LoVo (cell line): ENCODE data around the gene PCDH12.

Experiments
- DNase-seq: peaks from one replicate; pipeline ENCODE4 v3.0.0-alpha.2; 2016; ENCODE audit warnings: low spot score

PCDH12 gene

GRCh38 chr5:141958113-141958512 lies at the start of gene PCDH12:
Gene PCDH12, minus strand, starts transcription at chr5:141958202. Its CDS starts 351 bp downstream, at chr5:141957851.
- no peak for DNase-seq

GRCh38 chr5:142007237-142007544 lies 49.2 kb upstream of the PCDH12 start:
- no peak for DNase-seq

GRCh38 chr5:142006363-142007236 lies 48.6 kb upstream of the PCDH12 start:
- DNase-seq = no peak

DNA sequence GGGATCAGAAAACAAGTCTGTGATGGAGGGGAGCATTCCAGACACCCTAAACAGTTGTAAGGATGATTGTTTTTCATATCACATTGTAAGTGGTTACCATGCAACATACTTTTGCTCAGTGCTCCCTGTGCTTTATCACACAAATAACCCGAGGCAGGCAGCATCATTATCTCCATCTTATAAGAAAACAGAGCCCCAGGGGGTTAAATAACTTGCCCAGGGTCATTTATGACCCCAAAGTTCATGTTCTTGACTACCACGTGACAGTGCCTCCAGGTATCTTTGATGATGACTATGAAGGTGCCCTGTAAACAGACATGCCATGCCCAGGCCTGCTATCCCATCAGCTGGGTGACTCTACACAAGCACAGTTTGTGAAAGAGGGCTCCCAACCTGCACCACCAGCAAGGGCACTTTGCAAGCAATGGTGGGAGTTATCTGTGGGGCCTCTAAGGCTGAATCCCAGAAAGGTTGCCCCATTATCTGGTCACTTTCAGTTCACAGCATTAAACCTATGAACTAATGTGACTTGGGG lies 45.3 kb upstream of the PCDH12 start:
- no peak for DNase-seq

GRCh38 chr5:142000704-142001484 lies 42.9 kb upstream of the PCDH12 start:
- DNase-seq = no peak

- DNase-seq = no peak
Measured at GRCh38 chr5:142000173-142000572, 42.2 kb upstream of the PCDH12 start.

DNA sequence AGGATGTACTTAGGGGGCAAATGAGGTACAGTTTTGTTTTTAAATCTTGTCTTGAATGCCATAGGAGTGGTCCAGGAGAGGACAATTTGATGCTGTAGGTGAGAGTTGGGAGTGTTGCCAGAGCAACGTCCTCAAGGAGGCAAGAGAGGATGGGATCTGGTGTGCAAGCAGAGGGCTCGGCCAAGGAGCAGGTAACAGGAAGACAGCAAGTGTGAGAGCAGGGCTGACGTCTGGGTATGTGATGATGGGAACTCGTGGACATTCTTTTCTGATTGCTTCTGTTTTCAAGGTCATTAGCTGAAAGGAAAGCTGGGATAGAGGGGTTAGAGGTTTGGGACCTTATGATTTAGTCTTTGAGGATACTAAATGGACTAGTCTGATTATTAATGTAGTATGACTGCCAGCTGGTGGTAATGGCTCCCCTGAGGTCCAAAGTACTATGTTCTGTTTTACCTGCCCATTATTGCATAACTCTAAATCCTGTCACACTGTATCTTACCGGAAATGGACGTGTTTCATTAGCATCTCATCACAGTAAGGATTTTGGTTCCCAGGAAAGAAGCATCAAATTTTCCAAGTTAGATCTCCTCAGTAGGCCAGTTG lies 39.5 kb upstream of the PCDH12 start:
- no peak for DNase-seq

- no peak for DNase-seq
Measured at GRCh38 chr5:141995656-141996055, 37.7 kb upstream of the PCDH12 start.

DNA sequence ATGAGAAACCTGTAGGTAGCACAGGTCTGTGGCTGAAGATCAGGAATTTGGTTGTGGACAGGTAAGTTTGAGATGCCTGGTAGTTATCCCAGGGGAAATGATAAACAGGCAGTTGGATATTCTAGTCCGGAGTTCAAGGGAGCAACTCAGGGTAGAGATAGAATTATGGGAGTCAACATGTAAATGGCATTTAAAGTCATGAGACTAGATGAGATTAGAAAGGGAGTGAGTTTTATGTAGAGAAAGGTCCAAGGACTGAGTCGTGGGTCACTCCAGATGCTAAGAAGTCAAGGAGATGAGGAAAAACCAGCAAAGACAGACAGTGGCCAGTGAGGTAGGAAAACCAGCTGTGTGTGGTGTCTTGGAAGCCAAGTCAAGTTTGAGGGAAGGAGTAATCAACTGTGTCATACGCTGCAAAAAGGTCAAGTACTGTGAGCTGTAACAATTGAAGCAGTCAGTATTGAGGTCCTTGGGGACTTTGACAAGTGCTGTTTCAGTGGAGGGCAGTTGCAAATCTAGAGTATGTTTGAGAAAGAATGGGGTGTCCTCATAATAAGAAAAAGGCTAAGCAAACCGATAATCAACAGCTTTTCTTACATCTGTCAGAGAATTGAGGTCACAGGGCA lies 36.6 kb upstream of the PCDH12 start:
- DNase-seq = no peak

DNA sequence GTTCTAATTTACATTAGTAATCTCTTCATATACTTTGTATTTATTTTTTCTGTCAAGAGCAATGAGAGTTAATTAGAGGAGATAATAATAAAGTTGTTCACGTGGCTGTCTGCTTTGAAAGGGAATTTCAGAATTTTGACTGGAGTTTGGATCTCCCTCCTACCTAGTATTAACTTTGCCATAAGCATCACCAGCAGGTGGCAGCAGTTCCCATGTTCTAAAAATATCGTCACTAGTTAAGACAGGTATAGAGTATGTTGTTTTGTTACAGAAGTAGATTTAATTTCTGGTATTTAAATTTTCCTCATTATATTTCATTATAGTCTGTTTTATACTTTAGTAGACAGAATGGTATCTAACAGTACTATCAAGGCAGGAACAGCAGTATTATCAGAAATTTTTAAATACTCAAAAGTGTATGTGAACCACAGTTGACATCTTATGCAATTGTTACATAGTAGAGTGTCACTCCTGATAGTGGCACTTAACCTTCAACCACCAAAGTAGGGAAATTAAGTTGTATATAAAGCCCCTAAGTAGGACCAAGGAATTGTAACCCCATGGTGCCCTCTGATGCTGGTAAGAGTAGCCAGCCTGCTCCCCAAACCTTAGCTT lies 34.5 kb upstream of the PCDH12 start:
- DNase-seq = peak; percentile 71

DNA sequence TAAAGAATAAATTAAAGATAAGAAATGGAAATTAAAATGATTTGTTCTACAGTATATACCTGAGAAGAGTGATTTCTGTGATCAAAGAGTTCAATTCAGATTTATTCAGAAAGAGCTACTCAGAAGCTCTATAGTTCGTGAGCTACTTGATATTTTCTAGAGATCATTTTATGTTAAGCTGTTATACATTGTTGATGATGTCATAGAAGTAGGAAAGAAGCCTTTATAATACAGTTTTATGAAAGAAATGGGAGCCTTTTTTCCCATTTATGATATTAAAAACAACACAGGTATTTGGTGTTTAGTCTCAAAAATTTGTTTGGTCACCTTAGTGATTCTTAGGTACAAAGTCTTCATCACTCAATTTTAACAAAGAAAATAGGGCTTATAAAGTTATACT lies 31.7 kb upstream of the PCDH12 start:
- DNase-seq = no peak

DNA sequence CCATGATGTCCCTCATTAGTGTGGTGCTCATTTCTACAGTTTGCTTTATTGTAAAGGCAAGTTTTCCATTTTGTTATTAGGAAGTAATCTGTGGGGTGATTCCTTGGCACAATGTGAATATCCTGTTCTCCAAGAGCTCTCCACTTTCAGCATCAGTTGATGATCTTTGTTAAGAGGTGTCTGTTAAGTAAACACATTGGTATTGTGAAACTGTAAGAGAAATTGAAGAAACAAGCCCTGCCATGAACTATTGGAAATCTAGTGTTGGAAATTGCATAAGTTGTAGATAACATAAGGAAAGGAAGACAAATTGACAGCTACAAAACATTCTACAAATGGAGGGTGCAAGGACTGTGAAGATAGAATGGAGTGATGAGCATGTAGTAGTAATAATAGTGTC lies 28.1 kb upstream of the PCDH12 start:
- DNase-seq = no peak

GRCh38 chr5:141982626-141983025 lies 24.6 kb upstream of the PCDH12 start:
- no peak for DNase-seq

- no peak for DNase-seq
Measured at GRCh38 chr5:141978389-141978788, 20.4 kb upstream of the PCDH12 start.

DNA sequence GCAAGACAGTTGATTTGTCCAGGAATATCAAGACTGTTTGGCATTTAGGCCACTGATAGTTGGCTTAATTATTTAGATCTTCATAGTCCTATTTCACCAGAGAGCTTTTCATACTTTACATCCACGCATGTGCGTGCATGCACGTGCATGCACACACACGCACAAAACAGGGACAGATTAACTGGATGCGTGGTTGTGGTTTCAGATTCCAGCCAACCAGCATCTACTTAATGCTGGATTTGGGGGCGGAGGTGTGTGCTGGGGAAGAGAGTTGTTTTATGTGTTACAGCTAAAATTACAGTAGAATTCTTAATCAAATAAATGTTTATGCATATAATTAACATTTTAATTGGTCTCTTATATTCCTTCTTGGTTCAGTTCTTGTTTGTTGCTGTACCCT lies 18.2 kb upstream of the PCDH12 start:
- no peak for DNase-seq

GRCh38 chr5:141973871-141974595 lies 16.0 kb upstream of the PCDH12 start:
- no peak for DNase-seq

GRCh38 chr5:141969783-141970771 lies 12.1 kb upstream of the PCDH12 start:
- peak; percentile 40 for DNase-seq

DNA sequence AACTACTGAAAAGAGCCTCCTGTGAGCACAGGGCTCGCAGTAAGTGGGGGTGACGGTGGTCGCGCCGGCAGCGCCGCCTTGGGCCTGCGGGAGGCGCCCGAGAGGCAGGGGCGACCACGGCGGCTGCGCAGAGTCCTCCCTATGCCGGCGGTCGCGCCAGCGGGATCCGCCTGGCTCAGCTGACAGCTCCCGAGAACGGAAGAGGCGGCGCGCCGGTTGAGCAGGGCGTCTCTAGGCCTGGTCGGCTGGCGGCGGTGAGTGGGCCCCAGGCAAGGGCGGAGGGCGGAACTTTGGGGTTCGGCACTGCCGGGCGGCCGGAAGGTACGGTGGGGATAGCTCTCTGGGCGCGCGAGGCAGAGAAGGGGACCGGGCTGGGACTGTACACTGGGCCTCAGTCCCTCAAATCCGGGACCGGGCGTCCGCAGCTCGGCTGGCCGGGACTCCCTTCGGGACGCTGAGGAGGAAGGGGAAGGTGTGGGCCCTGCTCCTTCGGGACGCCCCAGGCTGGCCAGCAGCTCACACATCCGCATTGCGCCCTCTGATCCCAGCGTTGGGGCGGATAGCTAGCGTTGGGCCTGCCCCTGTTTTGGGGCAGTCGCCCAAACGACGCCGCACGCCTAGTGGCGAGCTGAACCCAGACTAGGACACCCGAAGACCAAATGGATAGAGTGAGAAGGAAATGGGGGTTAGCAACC lies 11.1 kb upstream of the PCDH12 start, which contains the start of gene RNF14:
Gene RNF14 (plus strand): TSS at position 192 of the 695 bp plus-strand sequence. CDS start 4,484 bp downstream, outside the sequence.
- DNase-seq = peak; percentile 95

DNA sequence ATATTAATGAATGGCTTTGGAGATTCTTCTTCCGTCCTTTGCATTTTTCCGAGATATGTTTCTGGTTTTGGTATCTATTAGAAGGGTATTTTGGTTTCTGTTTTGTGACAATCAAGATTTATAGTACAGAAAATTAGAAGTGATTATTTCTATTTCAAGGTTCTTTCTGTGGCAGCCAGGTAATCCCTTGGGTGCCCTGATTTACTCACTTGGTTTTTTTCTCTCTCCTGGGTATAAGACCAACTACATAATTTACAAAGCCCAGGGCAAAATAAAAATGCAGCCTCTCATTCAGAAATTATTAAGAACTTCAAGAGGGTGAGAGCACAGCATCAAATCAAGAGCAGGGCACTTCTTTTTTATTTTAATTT lies 8.9 kb upstream of the PCDH12 start:
- no peak for DNase-seq
